Heart left ventricle (tissue), 16 donors: ENCODE data around the gene SNED1. TPM values are rescaled to one million over a fixed set of nuclear protein-coding genes. Genes with fewer than 3 reads are reported as not detected.

ENCODE experiments used
- ATAC-seq, 4 donors: fragments of 200-7000 bp; cut with Tn5 transposase; one replicate each; pipeline ENCODE4 v1.9.1; 2020 to 2022; ENCODE audit warnings: moderate library complexity in 4 of 4, mild to moderate bottlenecking in 3 of 4, moderate number of reproducible peaks in 1 of 4
- DNase-seq, 5 donors: peaks; one replicate each; pipeline ENCODE4 v3.0.0-alpha.2; 2020
- H3K27ac ChIP-seq, 12 donors: fragments of 200-600 bp; sonication (generic) in 4 of 12; one replicate each; pipeline versions ENCODE4 v1.5.0 to v1.8.0; 2016 to 2022; ENCODE audit warnings: mild to moderate bottlenecking in 2 of 12
- H3K27me3 ChIP-seq, 9 donors: fragments of 200-600 bp; sonication (generic) in 2 of 9; one replicate each; pipeline versions ENCODE4 v1.5.1 to v1.8.0; 2016 to 2022; ENCODE audit warnings: mild to moderate bottlenecking in 3 of 9
- H3K36me3 ChIP-seq, 9 donors: fragments of 200-600 bp; sonication (generic) in 2 of 9; one replicate each; pipeline versions ENCODE4 v1.5.0 to v1.8.0; 2018 to 2022; ENCODE audit warnings: mild to moderate bottlenecking in 2 of 9
- H3K4me1 ChIP-seq, 12 donors: fragments of 200-600 bp; sonication (generic) in 4 of 12; one replicate each; pipeline versions ENCODE4 v1.5.0 to v1.8.0; 2016 to 2022; ENCODE audit warnings: mild to moderate bottlenecking in 3 of 12
- H3K4me3 ChIP-seq, 12 donors: fragments of 200-600 bp; sonication (generic) in 4 of 12; one replicate each; pipeline versions ENCODE4 v1.5.0 to v1.8.0; 2017 to 2022; ENCODE audit warnings: mild to moderate bottlenecking in 9 of 12, moderate library complexity in 4 of 12
- H3K9me3 ChIP-seq, 12 donors: fragments of 200-600 bp; sonication (generic) in 4 of 12; one replicate each; pipeline versions ENCODE4 v1.5.0 to v1.8.0; 2016 to 2022; ENCODE audit warnings: mild to moderate bottlenecking in 1 of 12
- CTCF ChIP-seq, 12 donors: fragments of 200-600 bp; sonication (generic) in 4 of 12; IDR thresholded peaks; one replicate each; pipeline versions ENCODE4 v1.5.0 to v1.8.0; 2018 to 2022; ENCODE audit warnings: antibody characterized with exemption in 12 of 12, mild to moderate bottlenecking in 5 of 12
- POLR2A ChIP-seq, 2 donors: fragments of 450-650 bp; IDR thresholded peaks; one replicate each; pipeline ENCODE4 v1.6.1; 2017; ENCODE audit warnings: antibody characterized with exemption in 2 of 2, mild to moderate bottlenecking in 2 of 2, moderate library complexity in 2 of 2
- WGBS, 4 donors: extraction: QIAGEN DNeasy Blood & Tissue Kit in 2 of 4; methylation state at CpG; one replicate each; pipeline versions ENCODE4 v1.1.5 to v1.1.7; 2013 to 2018; 5-methylcytosine and 5-hydroxymethylcytosine counted together
- intact Hi-C, 10 donors: fragments of 100-400 bp; cut with DNase I; formaldehyde crosslinking; loops; one replicate each; pipeline versions ENCODE4 v1.11.1 to v1.14.2; 2022
- polyA plus RNA-seq, 2 donors: library from polyadenylated mRNA; stranded (reverse); fragments of 200-250 nt; gene quantifications; one replicate each; pipeline ENCODE4 v1.2.3, GENCODE V29; 2013
- total RNA-seq, 9 donors: library from RNA; depleted of rRNA in 2 of 9; stranded (reverse); fragments of >200 nt in 2 of 9; fragmentation: NEBNext Ultra II Directional in 3 of 9; extraction: Animal tissue kit (Norgen Biotek cat#: 25700) in 3 of 9; gene quantifications; one replicate each; pipeline versions ENCODE4 v1.1.0 to v1.2.4, GENCODE V29; 2016 to 2023
- donor health status: ischemic (EF 13 %, LVEDD 7.1; RV severe dilation, severe dysfunction).
- donor health status: healthy with polysubstance abuse.
- donor health status: DM: no; HTN: yes; CAD: no.
- donor health status: DM: no; HTN: no; CAD: no.
- donor health status: ischemic (EF 25% LVEDD 6.9; RV normal size, moderate dysfunction).
- donor health status: ischemic (EF 25% LVEDD 5.7; RV mildly dilated, moderate dysfunction).
- donor health status: healthy.
- donor health status: DM: yes; HTN: yes; CAD: no.
- donor health status: ischemic (EF 35%, LVEDD 5.7; RV mildly dilated, moderate dysfunction).
- donor health status: nonischemic (EF 11% LVEDD 7.7; RV severe dilation, severe dysfunction).
- donor health status: DM: yes; HTN: yes; CAD: no.
- donor health status: PGD.
- donor health status: ischemic (EF 29% LVEDD 5.4; RV normal size, mild dysfunction).
- donor health status: nonischemic (EF 23%, LVEDD 6.1; RV moderate dilation, normal function).

The SNED1 gene
- total and polyA plus RNA-seq, 11 donors: 3.1 to 14.7 (median 4.9) TPM

- Histone ChIP-seq H3K4me1 (peaks cover 0 to 43% (median 21%) of the 10 kb centered on the region in 12 donors), H3K27ac (no peak overlapping the region), H3K9me3 (no peaks in the 10 kb centered on the region), H3K27me3 (no peaks in the 10 kb centered on the region), H3K4me3 (no peak overlapping the region), H3K36me3 (no peaks in the 10 kb centered on the region)
- 89 to 93% (median 92%) methylated on average over 10 to 15 of the region's 15 CpGs for WGBS, 4 donors
- intact Hi-C loops: no loop called here
- no peak for ATAC-seq
- peak in 1 of 5 donors; percentile 22 for DNase-seq
- TF ChIP-seq POLR2A (IDR thresholded peaks at IDR 0.05): no peak
- TF ChIP-seq CTCF (IDR thresholded peaks at IDR 0.05): no peak
Measured at GRCh38 chr2:240959214-240959940, 39.0 kb upstream of the SNED1 start.

GRCh38 chr2:240959941-240960308 lies 38.5 kb upstream of the SNED1 start:
- no peak for ATAC-seq
- peak in 1 of 5 donors; percentile 20 for DNase-seq
- no peak for TF ChIP-seq CTCF (IDR thresholded peaks at IDR 0.05)
- TF ChIP-seq POLR2A (IDR thresholded peaks at IDR 0.05): no peak

GRCh38 chr2:240960309-240960970 lies 38.0 kb upstream of the SNED1 start:
- 24 to 30% (median 26%) methylated on average over 22 to 28 of the region's 28 CpGs for WGBS, 4 donors
- intact Hi-C loops: no loop called here
- no peak for TF ChIP-seq CTCF (IDR thresholded peaks at IDR 0.05)
- no peak for TF ChIP-seq POLR2A (IDR thresholded peaks at IDR 0.05)
- Histone ChIP-seq H3K4me1 (peaks cover 0 to 54% (median 26%) of the 10 kb centered on the region in 12 donors), H3K4me3 (no peak overlapping the region), H3K27ac (peak overlapping the region in 2 of 12 donors; percentile 20 to 29), H3K36me3 (no peaks in the 10 kb centered on the region), H3K9me3 (no peaks in the 10 kb centered on the region), H3K27me3 (no peaks in the 10 kb centered on the region)
- ATAC-seq (peak; percentile 54 to 78 (median 64)), DNase-seq (peak; percentile 61 to 84 (median 70))

More at GRCh38 chr2:240959941-240960308, 38.5 kb upstream of the SNED1 start:
- H3K4me3 ChIP-seq: no peak overlapping the region
- H3K27ac ChIP-seq: peak overlapping the region in 2 of 12 donors; percentile 20 to 29
- intact Hi-C loops: no loop called here
- H3K36me3 ChIP-seq: no peaks in the 10 kb centered on the region
- no peaks in the 10 kb centered on the region for H3K9me3 ChIP-seq
- no peaks in the 10 kb centered on the region for H3K27me3 ChIP-seq
- WGBS, 4 donors: 79 to 95% (median 89%) methylated on average over 12 to 14 of the region's 14 CpGs
- peaks cover 0 to 49% (median 24%) of the 10 kb centered on the region in 12 donors for H3K4me1 ChIP-seq
